Stimulated activated CD8-positive, alpha-beta memory T cell treated with anti-CD3 and anti-CD28 coated beads, Interleukin-4, amount 100 ng/mL, for 24 hours (primary cell): ENCODE data around the gene C18orf32.
A peak's percentile ranks its signal among the peaks of the same experiment; 100 is the strongest.
"Not testable (repeated sequence)": the region's sequence is repeated elsewhere in the genome, so short reads cannot be mapped to it uniquely, and the experiment has no call there.

Experiments
- DNase-seq: peaks from one replicate; pipeline ENCODE4 v3.0.0-alpha.2; 2020; ENCODE audit warnings: low read depth

C18orf32 gene

DNA sequence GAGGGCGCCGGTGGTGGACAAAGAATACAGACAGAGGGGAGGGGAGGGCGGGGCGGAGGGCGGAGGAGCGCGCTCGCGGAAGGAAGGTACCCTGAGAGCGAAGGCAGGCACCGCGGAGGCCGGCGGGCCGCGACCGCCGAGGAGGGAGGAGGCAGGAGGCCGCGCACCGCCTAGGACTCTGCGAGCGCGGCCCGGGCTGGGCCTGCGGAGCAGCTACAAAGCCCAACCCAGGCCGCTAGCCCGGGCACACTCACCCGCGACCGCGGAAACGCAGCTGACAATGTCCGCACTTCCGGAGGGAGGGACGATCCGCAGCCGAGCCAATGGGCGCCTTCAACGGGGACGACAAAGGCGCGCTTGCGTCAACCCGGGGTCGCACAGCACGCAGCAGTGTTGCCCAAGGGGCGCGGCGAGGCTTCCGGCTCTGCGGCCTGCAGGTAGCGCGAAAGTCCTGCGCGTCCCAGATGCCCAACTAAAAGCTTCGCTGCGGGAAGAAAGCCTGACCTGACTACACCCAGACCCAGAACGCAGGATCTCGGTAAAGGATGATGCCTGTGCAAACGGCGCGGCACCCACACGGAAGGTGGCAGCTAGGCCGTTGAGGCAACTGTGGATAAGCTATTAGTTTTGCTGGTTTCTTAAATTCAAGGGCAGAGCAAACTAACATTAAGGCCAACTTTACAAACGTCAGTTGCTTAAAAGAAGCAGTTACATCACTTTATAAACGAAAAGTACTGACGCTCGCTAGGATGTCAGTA is at the start of gene C18orf32:
Gene C18orf32, minus strand, starts transcription at position 282 of the 758 bp plus-strand sequence. CDS start 3,486 bp downstream, outside the sequence.
- peak; percentile 96 for DNase-seq

GRCh38 chr18:49534846-49535601 is 48.0 kb upstream of the C18orf32 start:
- DNase-seq = no peak

GRCh38 chr18:49531678-49532153 is 44.7 kb upstream of the C18orf32 start:
- DNase-seq = no peak

GRCh38 chr18:49529596-49529995 is 42.6 kb upstream of the C18orf32 start:
- no peak for DNase-seq

DNA sequence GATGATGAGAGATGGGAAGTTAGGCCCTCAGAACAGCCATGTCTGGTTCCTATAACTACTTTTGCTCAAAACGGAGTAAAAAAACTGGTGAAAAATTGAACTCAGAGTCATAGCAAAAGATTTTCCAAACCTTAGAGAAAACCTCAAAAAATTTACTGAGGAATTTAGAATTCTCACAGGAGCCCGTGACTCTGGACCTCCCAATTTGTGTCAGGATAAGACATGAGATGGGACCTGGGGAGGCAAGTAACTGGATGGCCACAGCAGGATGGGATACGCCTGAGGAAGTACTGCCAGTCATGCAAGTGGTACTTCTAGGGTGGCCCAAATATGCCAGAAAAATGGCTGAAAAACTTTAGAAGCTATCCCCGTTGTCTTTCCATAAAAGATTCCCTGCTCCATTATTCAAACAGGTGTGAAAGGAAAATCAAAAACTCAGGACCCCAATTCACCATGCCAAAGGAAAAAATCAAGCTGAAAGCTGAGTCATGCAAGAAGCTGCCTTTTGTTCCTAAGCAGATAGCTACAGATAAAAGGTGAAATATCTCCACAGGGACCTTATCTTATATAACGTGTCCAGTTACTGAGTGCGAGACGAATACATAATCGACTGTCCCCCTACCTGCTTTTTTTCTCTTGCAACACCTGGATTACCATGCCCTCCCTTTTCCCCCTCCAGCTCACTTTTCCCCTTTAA is 40.7 kb upstream of the C18orf32 start:
- no peak for DNase-seq

- no peak for DNase-seq
Observed at GRCh38 chr18:49525981-49526380, 38.9 kb upstream of the C18orf32 start.

DNA sequence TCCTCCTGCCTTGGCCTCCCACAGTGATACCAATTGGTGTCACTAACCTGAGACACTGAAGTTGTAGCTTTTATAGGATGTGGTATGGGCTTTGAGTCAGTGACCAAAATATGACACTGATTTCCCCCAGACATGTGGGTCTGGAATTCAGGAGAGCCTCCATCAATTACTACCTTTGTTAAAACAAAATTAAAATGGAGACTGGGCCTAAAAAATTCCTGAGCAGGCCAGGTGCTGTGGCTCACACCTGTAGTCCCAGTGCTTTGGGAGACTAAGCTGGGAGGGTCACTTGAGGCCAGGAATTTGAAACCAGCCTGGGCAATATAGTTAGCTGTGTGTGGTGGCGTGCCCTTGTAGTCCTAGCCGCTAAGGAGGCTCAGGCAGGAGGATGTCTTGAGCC is 37.9 kb upstream of the C18orf32 start:
- DNase-seq = no peak

GRCh38 chr18:49524349-49524748 is 37.3 kb upstream of the C18orf32 start:
- DNase-seq = no peak

DNA sequence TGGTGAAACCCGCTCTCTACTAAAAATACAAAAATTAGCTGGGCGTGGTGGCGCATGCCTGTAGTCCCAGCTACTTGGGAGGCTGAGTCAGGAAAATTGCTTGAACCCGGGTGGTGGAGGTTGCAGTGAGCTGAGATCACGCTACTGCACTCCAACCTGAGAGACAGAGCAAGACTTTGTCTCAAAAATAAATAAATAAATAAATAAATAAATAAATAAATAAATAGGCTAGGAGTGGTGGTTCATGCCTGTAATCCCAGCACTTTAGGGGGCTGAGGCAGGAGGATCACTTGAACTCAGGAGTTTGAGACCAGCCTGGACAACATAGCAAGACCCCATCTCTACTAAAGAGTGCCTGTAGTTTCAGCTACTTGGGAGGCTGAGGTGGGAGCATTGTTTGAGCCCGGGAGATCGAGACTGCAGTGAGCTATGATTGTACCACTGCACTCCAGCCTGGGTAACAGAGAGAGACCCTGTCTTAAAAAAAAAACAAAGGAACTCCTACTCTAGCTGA is 36.6 kb upstream of the C18orf32 start:
- not testable (repeated sequence) for DNase-seq

DNA sequence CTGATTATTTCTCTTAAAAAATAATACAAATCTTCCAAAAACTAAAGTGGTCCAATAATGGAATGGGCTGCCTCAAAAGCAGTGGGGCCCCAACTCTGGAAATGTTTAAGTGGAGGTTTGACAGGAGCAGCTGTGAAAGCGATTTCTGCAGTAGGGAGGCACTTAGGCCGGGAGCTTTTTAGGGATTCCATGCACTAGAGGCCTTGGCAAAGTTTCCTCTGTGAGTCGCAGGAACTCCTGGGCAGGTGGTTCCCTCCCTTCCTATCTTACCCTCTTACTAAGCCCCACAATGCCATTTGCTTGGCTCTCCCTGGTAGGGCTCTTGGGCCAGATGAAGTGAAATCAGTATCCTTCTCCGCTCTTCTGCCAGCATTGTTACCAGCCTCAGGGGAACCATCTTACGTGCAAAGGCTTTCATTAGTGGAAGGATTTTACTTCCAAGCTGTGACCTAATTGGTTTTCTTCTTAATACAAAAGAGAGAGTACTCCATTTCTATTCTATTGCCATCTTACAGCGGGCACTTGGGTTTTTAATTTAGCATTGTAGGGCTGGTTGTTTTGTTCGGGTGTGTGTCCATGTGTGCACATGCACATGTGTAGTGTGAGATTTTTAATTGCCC is 34.3 kb upstream of the C18orf32 start:
- DNase-seq = no peak

- DNase-seq = no peak
Observed at GRCh38 chr18:49520661-49521145, 33.7 kb upstream of the C18orf32 start.

- no peak for DNase-seq
Observed at GRCh38 chr18:49519101-49519971, 32.3 kb upstream of the C18orf32 start.

DNA sequence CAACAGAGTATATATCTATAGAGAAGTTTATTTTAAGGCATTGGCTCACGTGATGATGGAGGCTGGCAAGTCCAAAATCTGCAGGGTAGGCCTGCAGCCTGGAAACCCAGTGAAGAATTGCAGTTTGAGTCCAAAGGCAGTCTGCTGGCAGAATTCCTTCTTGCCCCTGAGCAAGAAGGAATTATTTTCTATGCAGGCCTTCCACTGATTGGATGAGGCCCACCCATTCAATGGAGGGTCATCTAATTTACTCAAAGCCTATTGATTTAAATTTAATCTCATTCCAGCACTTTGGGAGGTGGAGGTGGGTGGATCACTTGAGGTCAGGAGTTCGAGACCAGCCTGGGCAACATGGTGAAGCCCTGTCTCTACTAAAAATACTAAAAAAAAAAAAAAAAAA is 30.4 kb upstream of the C18orf32 start:
- no peak for DNase-seq

DNA sequence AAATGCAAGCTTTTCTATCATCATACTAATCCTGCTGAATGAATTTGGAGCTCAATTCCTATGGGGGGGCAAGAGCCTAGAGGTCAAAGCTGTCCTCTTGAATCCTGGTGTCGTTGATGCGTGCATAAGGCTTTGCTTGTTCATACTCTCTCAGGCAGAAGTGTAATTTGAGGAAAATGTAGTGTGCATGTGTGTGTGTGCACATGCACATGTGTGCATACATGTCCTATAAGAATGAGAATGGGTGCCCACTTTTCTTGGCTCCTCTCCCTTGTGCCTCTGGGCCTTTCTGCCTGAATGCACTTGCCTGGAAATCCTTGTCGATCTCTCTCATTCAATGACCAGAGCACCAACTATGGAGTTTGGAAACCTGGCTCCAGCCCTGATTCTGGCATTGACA is 28.5 kb upstream of the C18orf32 start:
- DNase-seq = no peak

GRCh38 chr18:49515003-49515402 is 28.0 kb upstream of the C18orf32 start:
- DNase-seq = not testable (repeated sequence)

GRCh38 chr18:49514577-49514976 is 27.5 kb upstream of the C18orf32 start:
- no peak for DNase-seq

- not testable (repeated sequence) for DNase-seq
Observed at GRCh38 chr18:49512876-49513275, 25.8 kb upstream of the C18orf32 start.

DNA sequence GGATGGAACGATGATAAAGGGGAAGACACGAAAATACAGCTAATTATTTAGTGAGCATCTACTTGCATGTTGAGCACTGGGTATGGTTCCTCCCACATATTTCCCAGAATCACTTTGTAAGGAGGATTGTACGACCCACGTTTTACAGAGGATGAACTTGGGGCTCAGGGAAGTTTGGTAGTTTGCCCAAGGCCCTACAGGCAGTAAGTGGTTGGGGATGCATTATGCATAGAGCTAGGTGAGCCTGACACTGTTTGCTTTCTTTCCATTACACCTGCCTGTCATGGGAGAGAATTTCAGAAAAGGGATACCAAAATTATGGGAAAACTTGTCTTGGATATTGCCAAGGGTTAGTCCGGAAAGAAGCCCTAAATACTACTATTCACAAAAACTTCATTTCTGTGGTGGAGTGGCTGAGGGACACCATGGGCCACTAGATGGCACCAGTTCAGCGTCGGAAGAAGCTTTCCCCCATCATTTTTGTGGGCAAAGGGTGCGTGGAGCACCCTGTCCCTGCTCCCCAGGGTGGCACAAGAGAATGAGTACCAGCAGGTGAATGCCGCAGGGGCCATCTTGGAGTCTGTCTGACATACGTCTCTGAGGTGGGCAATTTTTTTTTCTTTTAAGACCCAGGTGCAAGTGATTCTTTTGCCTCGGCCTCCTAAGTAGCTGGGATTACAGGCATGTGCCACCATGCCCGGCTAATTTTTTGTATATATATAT is 23.5 kb upstream of the C18orf32 start:
- DNase-seq = no peak

DNA sequence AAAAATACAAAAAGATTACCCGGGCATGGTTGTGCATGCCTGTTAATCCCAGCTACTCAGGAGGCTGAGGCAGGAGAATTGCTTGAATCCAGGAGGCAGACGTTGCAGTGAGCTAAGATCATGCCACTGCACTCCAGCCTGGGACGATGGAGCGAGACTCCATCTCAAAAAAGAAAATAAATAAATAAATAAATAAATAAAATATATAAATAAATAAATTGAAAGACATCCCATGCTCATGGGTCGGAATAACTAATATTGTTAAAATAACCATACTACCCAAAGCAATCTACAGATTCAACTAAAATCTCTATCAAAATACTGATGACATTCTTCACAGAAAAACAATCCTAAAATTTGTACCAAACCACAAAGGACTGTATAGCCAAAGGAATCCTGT is 19.4 kb upstream of the C18orf32 start:
- not testable (repeated sequence) for DNase-seq

GRCh38 chr18:49503931-49504330 is 16.9 kb upstream of the C18orf32 start:
- no peak for DNase-seq
